ENCODE data around the gene OR4F15.

OR4F15 gene

GRCh38 chr15:101813803-101814534 lies 2.0 kb downstream of the OR4F15 start:
- TF ChIP-seq CTCF (IDR thresholded peaks at IDR 0.05; ENCODE audit: unreplicated experiment in 3 of 3): no peak
- H3K36me3 Mint-ChIP-seq (ENCODE audit: low read depth): no peaks in the 10 kb centered on the region
- no peaks in the 10 kb centered on the region for H3K4me1 Mint-ChIP-seq
- H3K9me3 Mint-ChIP-seq: no peaks in the 10 kb centered on the region
- H3K27me3 Mint-ChIP-seq (ENCODE audit: low read depth): peaks cover 26% of the 10 kb centered on the region
- no peak overlapping the region for H3K4me3 Mint-ChIP-seq
- peak overlapping the region in 2 of 3 experiments; percentile 9 to 56 for H3K27ac Mint-ChIP-seq

GRCh38 chr15:101820781-101821180 lies 8.8 kb downstream of the OR4F15 start:
- peaks cover 14% of the 10 kb centered on the region for H3K27me3 Mint-ChIP-seq (ENCODE audit: low read depth)
- H3K27ac Mint-ChIP-seq: no peak overlapping the region

GRCh38 chr15:101827257-101827656 lies 15.3 kb downstream of the OR4F15 start:
- Mint-ChIP-seq H3K4me3 (no peak overlapping the region), H3K27me3 (ENCODE audit: low read depth) (peaks cover 12% of the 10 kb centered on the region), H3K36me3 (ENCODE audit: low read depth) (no peaks in the 10 kb centered on the region), H3K9me3 (peaks cover 9% of the 10 kb centered on the region), H3K27ac (no peak overlapping the region), H3K4me1 (no peaks in the 10 kb centered on the region)
- no peak for TF ChIP-seq CTCF (IDR thresholded peaks at IDR 0.05; ENCODE audit: unreplicated experiment in 3 of 3)

More at GRCh38 chr15:101820781-101821180, 8.8 kb downstream of the OR4F15 start:
- Mint-ChIP-seq H3K9me3 (peaks cover 5% of the 10 kb centered on the region), H3K4me3 (no peak overlapping the region), H3K4me1 (no peaks in the 10 kb centered on the region), H3K36me3 (ENCODE audit: low read depth) (no peaks in the 10 kb centered on the region)
- no peak for TF ChIP-seq CTCF (IDR thresholded peaks at IDR 0.05; ENCODE audit: unreplicated experiment in 3 of 3)

- H3K36me3 Mint-ChIP-seq (ENCODE audit: low read depth): no peaks in the 10 kb centered on the region
- peaks cover 10% of the 10 kb centered on the region for H3K9me3 Mint-ChIP-seq
- no peak for TF ChIP-seq CTCF (IDR thresholded peaks at IDR 0.05; ENCODE audit: unreplicated experiment in 3 of 3)
- no peak overlapping the region for H3K27ac Mint-ChIP-seq
- peaks cover 12% of the 10 kb centered on the region for H3K27me3 Mint-ChIP-seq (ENCODE audit: low read depth)
- no peak overlapping the region for H3K4me3 Mint-ChIP-seq
- H3K4me1 Mint-ChIP-seq: no peaks in the 10 kb centered on the region
These were observed 16.8 kb downstream of the OR4F15 start for GRCh38 chr15:101828774-101829173.

GRCh38 chr15:101841656-101842055 lies 29.7 kb downstream of the OR4F15 start:
- no peak overlapping the region for H3K27ac Mint-ChIP-seq
- H3K4me3 Mint-ChIP-seq: no peak overlapping the region
- H3K9me3 Mint-ChIP-seq: peaks cover 6% of the 10 kb centered on the region
- TF ChIP-seq CTCF (IDR thresholded peaks at IDR 0.05; ENCODE audit: unreplicated experiment in 3 of 3): no peak
- H3K27me3 Mint-ChIP-seq (ENCODE audit: low read depth): peaks cover 28% of the 10 kb centered on the region
- no peaks in the 10 kb centered on the region for H3K36me3 Mint-ChIP-seq (ENCODE audit: low read depth)
- no peaks in the 10 kb centered on the region for H3K4me1 Mint-ChIP-seq

- no peak overlapping the region for H3K27ac Mint-ChIP-seq
- no peak for TF ChIP-seq CTCF (IDR thresholded peaks at IDR 0.05; ENCODE audit: unreplicated experiment in 3 of 3)
- H3K9me3 Mint-ChIP-seq: peaks cover 2% of the 10 kb centered on the region
These were observed 32.9 kb downstream of the OR4F15 start for GRCh38 chr15:101844916-101845315.

More at GRCh38 chr15:101844916-101845315, 32.9 kb downstream of the OR4F15 start:
- Mint-ChIP-seq H3K36me3 (ENCODE audit: low read depth) (no peaks in the 10 kb centered on the region), H3K4me1 (no peaks in the 10 kb centered on the region), H3K27me3 (ENCODE audit: low read depth) (peaks cover 39% of the 10 kb centered on the region), H3K4me3 (no peak overlapping the region)
